ENCODE results near the gene ZSCAN32.

Gene ZSCAN32

DNA sequence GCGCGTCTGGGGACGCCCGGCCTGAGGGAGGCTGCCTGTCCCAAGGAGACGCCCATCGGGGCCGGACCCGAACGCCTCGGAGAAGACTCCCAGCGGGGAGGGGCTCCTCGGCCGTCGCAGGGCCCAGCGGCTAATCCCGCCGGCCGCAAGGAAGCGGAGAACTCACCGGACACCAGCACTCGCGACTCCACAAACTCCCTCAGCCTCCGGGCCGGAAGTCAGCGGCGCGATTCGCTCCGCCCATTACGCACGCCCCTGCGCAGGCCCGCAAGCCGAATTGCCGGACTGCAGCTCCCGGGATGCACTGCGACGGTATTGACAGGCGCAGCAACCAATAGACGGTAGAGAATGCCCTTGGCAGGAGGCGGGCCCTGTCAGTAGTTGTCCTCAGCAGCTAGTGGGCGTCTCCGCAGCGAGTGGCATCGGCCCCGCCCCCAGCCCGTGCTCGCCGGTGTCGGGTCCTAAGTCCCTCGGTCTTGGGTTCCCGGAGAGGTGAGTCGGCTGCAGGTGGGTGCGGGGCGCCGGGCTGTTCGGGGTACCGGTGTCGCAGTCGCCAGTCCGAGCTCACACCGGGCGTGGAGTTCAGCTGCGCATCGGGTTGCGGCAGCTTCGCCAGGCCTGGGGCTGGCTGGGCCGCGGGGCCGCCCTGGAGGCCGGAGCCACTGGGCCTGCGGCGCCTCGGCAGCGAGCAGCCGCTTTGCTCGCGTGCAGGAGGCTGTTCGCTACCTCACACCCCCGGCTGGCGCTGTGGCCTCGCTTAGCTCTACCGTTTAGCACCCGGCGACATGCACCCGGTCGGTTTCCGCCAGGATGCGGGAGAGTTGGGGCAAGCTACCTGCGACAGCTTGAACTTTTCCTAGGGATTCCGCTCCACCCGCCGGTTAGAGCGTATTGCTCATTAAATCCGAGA, at the start of gene ZSCAN32, which contains the start of gene ZNF174:
Gene ZSCAN32, minus strand, starts transcription at position 226 of the 910 bp plus-strand sequence. CDS start 3,447 bp downstream, outside the sequence.
Gene ZNF174, plus strand, starts transcription at position 437 of the 910 bp plus-strand sequence. CDS start 790 bp downstream, outside the sequence.
- DNase-seq: peak; percentile 96

DNA sequence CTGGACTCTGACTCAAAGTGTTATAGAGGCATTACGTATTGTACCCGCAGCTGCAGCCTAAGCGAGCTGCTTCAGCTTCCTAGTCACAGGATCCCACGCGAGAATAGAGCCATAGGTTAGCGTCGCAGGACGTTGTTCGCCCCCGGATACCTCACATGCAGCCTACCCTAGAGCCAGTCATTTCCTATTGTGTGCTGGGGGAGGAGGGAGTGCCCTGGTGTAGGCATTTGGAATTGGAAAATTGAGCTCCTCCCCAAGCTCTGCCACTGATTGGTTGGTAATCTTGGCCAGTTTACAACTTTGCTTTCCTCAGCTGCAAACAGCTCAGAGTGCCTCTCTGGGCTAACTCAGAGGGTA, 43.2 kb upstream of the ZSCAN32 start:
- DNase-seq: peak; percentile 63

DNA sequence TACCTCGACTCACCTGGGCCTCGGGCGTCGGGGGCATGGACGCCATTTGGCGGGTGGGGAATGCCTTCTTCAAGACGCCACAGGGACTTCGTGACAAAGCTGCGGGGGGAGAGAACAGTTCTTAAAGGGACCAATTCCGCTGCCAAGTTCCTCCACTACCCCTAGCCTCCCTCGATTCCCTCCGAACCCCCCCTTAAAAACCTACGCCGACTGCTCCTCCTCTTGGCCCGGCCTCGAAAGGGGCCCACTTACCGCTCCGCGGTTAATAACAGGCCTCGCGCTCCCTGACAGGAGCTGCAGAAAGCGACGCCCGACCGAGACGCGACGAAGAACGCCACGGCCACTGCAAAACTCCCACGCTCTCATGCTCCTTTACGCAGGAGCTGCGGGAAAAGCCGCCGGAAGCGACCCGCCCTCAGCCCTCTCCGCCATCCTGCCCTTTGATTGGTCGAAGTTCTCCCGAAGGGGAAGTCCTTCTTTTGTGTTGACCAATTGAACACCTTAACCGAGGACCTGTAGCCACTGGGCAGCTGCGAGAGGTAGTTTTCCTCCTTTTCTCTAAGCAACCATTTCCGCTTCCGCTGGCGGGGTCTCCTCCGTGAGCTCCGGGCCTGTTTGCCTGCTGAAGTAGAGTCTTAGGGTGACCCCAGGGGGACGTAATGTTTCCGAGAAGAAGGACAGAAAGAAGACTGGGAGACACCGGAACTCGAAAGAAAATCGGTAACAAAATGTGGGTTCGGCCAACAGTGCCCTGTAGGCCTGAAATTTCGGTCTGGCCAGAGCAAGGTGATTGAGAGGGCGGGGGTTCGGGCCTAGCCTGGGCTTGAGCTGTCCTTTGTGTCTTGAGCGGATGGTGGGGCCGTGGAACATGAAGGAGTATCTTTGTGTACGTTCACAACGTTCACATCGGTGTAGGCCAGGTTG, 42.6 kb upstream of the ZSCAN32 start, which contains the start of the genes NAA60 and ZNF597:
Gene NAA60, plus strand, starts transcription at position 573 of the 924 bp plus-strand sequence. CDS start 32,548 bp downstream, outside the sequence.
Gene ZNF597, minus strand, starts transcription at position 397 of the 924 bp plus-strand sequence. Its CDS starts 351 bp downstream, at position 46.
- DNase-seq: peak; percentile 87

DNA sequence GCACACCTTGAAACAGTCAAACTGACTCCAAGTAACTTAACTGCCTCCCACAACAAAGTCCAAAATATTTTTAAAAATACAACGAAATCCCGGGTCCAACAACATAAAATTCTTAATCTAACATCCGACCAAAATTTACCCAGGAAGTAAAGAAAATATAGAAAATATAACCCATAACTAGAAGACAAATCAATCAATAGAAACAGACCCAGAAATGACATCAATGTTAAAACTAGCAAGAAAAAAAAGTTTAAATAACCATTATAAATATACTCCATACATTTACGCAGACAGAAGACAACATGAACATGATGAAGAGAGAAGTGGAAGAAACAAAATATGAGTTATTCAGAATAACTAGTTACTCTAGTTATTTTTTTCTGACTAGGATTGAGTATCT, 38.8 kb upstream of the ZSCAN32 start:
- no peak for DNase-seq

DNA sequence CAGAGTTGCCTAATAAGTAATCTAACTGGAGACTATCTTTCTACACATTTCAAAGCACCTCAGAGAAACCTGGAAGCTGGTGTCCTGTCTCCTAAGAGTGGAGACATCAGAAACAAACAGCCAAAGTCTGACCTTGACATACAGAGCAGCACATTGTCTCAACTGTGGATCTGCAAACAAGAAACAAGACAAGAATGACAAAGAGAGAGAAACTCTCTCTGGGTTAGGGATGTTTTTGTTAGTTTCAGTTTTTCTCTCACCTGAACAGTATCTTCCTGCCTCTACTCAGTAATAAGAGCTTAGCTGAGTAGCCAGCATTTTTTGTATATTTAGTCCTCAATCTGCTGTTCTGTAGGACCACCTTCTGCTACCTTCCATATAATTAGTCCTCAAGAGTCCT, 33.6 kb upstream of the ZSCAN32 start:
- no peak for DNase-seq

DNA sequence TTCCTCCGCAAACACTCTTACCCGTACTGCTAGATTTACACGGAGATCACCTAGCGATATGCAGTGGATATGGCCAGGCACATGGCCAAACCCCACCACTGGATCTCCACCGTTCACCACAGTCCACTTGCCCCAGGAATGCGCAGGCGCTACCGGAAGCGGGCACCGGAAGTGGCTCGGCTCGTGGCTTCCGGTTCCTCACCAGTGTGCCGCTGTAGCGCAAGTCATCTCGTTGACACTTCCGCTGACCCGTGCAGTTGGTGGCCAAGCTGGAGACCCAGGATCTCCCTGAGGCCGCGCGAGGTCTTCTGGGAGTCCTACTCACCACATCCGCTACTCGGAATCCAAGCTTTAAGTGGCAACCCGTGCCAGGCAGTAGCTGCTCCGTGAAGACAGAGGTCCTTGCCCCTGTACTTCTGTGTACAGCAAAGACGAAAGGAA, 31.0 kb upstream of the ZSCAN32 start:
- DNase-seq: no peak

DNA sequence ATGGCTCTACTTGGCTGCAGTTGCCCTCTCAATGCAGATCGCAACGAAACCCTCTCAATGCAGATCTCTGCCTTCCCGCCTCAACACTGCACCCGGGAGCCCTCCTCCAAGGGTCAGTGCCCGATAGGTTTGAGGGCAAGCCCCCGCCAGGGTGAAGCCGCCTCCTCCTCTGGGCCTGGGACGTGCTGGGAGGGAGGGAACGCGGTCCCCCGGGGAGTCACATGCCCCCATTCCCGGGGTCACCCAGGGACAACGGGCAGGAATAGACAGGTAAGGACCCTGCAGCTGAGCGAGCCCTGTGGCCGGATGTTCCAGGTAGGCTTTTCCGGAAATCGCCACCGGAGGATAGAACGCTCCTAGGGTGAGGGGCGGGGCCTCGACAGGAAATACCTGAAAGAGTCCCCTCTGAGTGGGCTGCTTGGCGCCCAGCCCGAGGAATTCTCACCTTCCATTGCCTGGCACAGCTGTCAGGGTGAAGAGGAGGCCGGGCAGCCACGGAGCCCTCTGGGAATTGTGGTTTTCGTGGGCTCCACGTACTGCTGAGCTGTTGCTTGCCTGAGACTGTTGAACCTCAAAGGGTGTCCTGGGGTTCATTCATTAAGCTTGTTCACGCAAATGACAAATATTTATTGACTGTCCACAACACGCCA, 13.1 kb upstream of the ZSCAN32 start:
- no peak for DNase-seq

DNA sequence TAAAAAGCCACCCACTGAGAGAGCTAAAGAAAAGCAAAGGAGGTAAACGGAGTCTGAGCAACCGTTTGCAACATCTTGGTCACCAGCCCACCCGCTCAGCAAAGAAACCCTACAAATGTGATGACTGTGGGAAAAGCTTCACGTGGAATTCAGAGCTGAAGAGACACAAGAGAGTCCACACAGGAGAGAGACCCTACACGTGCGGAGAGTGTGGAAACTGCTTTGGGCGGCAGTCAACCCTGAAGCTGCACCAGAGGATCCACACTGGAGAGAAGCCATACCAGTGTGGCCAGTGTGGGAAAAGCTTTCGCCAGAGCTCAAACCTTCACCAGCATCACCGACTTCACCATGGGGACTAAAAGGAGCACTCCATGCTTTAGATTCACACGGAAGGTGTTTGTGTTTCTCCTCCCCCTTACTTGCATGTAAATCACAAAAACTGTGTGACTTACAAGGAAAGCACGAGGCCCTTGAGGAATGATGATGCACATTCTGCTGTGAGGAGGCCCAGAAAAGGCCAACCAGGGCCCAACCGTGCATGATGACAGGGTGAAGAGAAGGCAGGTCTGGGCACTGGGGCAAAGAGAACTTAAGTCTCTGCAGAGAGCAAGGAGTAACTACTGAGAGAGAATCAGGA, 7.9 kb upstream of the ZSCAN32 start:
- no peak for DNase-seq

DNA sequence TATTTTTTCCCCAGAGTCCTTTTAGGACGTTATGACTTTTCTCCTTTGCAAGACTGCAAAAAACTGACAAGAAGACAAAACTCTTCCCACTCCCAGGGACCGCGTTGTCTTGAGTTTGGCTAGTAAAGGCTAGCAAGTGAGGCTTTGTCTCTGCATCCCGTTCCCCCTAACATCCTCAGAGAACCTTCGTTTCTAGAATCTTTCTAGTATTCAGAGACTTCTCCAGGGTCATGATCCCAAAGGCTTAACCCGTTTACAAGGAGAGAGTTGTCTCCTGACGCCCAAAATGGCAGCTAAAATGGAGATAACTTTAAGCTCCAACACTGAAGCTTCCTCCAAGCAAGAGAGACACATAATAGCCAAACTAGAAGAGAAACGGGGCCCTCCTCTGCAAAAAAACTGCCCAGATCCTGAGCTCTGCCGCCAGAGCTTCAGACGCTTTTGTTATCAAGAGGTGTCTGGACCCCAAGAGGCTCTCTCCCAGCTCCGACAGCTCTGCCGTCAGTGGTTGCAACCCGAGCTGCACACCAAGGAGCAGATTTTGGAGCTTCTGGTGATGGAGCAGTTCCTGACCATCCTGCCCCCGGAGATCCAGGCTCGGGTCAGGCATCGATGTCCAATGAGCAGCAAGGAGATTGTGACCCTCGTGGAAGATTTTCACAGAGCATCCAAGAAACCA, 1.1 kb upstream of the ZSCAN32 start:
- DNase-seq: no peak

DNA sequence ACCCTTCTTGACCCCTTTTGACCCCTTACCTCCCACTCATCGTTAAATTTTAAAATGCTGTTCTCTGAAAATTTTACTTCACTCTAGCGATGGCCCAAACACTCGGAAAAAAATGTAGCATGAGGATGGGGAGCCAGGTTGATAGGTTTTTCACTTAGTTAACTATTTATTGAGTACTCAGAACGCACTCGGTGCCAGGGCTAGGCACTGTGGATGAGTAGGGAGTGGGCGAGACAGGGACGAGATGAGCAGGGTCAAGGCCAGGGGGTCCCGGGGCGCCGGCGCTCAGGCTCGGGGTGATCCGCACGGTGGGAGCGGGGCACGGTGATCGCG, 392 bp downstream of the ZSCAN32 start:
- no peak for DNase-seq

DNA sequence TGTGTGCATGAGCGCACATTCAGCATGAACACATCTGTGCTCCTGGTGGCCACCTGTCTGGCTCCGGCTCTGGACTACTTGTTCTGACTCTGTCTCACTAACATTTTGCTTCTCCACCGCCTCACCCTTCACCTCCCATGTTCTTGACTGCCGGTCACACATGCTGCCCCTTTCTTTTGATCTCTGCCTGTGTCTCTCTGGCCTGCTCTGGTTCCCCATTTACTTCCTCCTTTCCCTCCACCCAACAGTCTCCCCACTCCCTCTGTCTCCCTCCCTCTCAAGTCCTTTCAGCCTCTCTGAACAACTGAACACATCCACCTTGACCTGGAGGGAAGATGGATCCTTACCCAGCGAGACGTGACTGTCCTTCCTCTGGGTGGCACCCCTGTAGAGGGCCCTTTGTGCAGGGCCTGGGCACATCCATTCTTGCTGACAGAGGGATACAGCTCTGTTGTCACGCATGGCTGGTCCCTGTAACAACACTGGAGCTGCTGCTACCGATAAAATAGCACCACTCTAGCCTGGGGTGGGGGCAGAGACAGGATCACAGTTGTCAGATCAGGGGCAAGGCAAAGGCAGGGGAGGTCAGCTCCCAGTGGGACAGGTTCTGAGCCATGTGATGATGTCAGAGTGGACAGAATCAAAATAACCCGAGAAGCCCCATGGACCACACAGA, 11.0 kb downstream of the ZSCAN32 start:
- DNase-seq: no peak

DNA sequence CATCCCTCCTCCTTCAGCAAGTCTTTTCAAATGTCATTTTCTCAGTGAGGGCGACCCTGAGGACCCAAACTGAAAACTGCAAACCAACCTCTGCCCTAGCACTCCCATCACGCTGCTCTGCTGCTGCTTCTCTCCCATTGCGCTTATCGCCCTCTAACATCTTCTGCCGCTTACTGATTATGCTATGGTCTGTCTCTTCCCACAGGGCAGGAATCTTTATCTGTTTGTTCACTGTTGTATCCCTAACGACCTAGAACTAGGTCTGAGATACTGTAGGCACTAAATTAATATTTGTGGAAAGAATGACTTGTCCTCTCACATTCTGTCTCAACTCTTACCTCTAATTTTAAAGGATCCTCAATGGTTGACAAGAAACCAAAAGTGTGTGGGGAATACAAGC, 12.5 kb downstream of the ZSCAN32 start:
- no peak for DNase-seq

DNA sequence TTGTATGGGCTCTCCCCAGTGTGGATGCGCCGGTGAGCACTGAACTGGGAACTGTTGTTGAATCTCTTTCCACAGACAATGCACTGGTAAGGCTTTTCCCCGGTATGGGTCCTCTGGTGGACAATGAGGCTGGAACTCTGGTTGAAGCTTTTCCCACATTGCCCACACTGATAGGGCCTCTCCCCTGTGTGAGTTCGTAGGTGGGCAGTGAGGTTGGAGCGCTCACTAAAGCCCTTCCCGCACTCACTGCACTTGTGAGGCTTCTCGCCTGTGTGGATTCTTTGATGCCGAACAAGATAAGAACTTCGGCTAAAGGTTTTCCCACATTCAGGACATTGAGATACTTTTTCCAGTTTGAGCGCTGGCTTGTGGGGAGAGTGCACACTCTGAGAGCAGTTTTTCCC, 17.8 kb downstream of the ZSCAN32 start:
- DNase-seq: no peak

DNA sequence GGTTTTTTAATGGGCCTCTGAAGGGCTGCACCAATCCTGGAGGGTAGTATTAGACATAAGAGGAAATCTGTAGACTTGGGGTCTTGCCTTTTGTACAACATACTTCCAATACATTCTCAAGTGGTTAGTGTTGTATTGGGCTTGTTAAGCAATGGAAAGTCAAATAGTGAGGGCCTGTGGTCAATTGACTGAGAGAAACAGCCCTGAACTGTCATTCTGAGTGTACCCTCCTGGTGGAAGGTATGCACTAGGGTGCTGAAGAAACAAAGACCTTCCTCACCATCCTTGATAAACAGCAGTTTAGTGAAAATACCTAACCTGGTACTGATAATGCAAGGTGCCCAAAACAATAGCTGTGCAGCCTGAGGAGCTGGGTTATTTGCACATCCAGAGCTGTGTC, 22.9 kb downstream of the ZSCAN32 start:
- DNase-seq: no peak

DNA sequence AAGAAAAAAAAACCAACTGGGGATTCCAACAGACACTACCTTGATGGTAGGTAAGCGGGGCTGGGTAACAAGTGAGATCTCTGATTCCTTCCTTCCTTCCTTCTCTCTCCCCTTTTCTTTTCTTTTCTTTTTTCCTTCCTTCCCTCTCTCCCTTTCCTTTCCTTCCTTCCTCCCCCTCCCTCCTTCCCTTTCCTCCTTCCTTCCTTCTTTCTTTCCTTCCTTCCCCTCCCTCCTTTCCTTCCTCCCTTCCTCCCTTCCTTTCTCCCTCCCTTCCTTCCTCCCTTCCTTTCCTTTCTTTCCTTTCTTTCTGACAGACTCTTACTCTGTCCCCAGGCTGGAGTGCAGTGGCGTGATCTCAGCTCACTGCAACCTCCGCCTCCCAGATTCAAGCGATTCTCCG, 25.1 kb downstream of the ZSCAN32 start:
- no peak for DNase-seq

DNA sequence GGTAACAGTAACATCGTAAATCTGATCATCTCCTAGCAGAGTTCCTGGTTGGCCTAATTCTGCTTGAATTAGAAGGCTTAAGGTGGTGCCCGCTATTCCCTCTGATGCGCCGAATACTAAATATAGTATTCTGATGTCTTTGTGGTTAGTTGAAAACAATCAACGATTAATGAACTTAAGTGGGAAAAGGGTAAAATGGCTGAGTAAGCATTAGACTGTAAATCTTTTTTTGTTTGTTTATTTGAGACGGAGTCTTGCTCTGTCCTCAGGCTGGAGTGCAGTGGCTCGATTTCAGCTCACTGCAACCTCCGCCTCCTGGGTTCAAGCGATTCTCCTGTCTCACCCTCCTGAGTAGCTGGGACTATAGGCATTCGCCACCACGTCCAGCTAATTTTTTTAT, 31.7 kb downstream of the ZSCAN32 start:
- no peak for DNase-seq

DNA sequence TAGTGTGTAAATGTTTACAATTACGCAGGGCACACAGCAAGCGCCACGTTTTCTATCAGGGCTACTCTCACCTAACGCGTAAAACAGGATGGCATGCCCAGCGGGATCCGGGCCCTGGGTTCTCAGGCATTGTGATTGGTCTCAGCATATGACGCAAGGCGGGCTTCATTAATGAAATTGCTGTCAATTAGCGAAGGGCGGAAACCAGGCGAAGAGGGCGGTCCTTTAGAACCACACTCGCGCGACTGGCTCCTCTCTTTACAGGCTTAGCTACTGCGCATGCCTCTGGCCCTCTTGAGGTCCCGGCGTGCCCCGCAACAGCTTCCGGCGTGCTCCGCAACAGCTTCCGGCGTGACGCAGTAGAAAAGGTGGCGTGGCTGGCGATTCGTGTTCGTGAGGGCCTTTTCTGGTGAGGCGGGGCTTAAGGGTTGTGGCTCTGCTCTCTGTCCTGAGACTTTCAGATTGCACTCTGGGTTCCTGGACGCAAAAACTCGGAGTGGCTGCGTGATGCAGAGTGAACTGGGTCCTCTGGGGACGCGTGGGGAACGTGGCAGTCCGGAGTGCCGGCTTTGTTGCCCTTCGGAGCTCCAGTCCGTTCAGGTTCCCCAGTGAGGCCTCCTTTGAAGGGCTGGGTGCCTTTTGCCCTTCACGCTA, 35.9 kb downstream of the ZSCAN32 start:
- DNase-seq: peak; percentile 98

DNA sequence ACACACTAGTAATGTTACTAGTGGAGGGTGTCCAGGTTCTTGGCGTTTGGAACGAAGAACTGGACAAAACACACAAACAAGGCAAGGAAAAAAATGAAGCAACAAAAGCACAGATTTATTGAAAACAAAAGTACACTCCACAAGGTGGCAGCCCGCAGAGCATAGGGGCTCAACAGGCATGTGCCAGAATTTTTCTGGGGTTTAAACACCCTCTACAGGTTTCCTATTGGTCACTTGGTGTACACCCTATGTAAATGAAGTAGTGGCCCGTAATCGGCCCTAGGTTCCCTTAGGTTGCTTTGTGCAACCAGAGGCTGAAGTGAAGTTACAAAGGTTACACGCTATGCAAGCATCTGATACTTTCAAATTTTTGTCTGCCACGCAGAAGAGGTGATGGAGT, 37.0 kb downstream of the ZSCAN32 start:
- DNase-seq: no peak

DNA sequence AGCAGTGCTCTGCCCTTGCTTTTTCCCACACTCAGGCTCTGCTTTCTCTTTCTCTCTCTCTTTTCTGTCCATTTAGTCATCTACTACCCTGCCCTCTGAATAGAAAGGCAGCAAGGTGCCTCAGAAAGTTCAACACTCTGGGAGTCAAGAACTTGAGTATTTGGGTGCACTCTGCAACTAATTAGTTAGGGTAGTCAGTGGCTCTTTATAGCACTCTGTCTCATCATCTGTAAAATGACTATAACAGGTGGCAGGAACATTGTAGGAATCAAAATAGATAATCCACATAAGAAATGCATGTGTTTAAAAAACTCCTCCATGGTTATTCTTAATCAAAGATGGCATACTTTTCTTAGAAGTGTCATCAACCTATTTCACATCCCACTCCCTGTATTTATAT, 37.9 kb downstream of the ZSCAN32 start:
- DNase-seq: no peak

DNA sequence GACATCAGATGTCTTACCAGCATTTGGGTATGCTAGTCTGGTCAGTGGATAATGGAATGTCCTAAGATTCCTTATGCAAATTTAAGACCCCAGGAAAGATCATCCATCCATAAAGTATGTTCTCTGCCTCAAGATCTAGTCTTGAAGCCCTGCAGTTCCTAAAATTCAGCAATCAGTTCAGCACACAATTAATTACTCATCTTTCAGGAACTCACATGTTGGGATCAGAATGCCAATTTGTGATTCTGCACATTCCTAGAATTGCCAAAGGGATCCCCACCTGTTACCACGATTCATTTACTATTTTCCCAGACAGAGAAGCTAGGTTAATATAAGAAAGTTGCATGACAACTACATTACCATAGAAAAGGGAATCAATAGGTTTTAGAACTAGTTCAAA, 41.9 kb downstream of the ZSCAN32 start:
- DNase-seq: no peak

DNA sequence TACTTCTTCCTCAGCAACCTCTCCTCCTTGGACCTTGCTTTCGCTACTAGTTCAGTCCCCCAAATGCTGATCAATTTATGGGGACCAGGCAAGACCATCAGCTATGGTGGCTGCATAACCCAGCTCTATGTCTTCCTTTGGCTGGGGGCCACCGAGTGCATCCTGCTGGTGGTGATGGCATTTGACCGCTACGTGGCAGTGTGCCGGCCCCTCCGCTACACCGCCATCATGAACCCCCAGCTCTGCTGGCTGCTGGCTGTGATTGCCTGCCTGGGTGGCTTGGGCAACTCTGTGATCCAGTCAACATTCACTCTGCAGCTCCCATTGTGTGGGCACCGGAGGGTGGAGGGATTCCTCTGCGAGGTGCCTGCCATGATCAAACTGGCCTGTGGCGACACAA, 44.7 kb downstream of the ZSCAN32 start:
- DNase-seq: no peak

Measured in NCI-H446 treated with DMSO at 0.1 percent for 48 hours (cell line).